ENCODE results near the gene IL22RA1.

Gene IL22RA1

DNA sequence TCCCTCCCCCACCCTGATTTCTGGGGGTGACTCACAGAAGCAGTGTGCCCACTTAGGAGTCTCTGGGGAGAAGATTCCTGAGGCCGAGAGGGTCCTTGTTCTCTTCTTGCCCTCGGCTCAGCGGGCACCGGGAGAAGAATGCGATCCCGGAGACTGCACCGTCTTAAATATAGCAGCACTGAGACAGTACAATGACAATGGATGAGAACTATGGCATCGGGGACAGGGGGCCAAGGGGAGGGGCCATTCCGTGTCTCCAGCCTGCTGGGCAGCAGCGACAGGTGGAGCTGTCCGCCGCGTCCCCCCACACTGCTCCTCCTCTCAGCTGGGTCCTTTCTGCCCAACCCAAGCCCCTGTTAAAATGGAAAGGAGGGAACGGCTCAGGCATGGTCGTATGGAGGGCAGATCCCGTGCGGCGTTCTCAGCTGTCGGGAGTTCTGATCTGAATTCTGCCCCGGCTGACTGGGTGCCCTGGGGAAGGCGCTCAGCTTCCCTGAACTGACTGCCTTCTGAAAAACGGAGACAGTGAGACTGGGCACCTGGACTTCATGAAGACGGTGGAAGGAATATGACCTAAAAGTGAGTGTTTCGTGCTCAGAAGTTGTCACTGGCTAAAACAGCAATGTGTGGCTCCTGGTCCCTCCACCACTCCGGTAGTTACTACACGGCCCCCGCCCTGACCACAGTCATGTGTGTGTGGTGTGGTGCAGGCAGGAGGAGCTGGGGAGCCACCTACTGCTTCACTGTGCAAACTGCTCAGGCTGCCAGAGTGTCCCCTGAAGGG is 30.8 kb downstream of the IL22RA1 start, which contains the start of gene MYOM3:
MYOM3 (minus strand) TSS at position 140 of the 784 bp plus-strand sequence. CDS start 3,499 bp downstream, outside the sequence.
- FAIRE-seq, result no peak

DNA sequence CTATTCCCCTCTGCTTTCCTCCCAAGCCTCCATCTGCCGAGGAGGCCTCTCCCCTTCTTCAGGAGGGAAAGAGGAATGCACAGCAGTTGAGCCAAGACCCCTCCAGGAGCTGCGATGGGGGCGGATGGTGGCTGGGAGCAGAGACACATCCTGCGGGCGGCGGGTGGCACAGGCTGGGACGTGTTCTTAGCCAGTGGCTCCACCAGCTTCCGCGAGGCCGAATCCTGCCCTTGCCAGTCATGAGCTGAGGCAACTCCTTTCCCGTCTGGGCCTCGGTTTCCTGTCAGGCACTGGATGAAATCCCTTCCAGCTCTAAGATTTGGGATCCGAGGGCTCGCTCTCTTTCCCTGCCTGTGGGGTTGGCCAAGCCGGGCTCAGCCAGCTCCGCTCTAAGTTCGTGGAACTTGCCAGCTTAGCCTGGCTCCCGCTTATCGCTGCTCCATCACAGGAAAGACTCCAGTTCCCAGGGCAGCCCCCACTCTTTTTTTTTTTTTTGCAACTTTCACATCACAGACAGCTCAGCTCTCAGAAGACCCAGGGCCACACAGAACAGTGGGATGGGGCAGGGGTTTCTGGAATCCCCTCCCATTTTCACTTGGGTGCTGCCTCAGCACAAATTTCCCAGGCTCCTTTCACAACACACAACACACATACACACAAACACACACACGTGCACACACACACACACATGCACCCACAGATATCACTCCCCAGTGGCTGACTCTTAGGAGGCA is 31.5 kb downstream of the IL22RA1 start:
- no peak for FAIRE-seq

GRCh38 chr1:24110642-24111261 is 32.2 kb downstream of the IL22RA1 start:
- FAIRE-seq, result no peak

- FAIRE-seq, result no peak
Measured at GRCh38 chr1:24109686-24110475, 33.1 kb downstream of the IL22RA1 start.

DNA sequence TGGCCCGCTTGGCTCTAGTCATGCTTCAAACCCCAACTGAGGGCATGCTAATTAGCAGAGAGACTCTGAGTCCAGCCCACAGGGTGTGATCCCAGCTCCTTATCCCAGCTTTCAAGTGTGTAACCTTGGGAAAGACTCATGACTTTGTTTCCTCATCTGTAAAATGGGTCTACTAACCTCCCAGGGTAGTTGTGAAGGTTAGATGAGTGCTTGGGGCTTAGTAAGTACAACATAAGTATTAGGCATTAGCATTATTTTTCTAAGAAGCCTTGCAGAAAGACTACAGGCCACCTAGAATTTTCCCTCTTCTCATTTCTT is 33.8 kb downstream of the IL22RA1 start:
- FAIRE-seq, result no peak

DNA sequence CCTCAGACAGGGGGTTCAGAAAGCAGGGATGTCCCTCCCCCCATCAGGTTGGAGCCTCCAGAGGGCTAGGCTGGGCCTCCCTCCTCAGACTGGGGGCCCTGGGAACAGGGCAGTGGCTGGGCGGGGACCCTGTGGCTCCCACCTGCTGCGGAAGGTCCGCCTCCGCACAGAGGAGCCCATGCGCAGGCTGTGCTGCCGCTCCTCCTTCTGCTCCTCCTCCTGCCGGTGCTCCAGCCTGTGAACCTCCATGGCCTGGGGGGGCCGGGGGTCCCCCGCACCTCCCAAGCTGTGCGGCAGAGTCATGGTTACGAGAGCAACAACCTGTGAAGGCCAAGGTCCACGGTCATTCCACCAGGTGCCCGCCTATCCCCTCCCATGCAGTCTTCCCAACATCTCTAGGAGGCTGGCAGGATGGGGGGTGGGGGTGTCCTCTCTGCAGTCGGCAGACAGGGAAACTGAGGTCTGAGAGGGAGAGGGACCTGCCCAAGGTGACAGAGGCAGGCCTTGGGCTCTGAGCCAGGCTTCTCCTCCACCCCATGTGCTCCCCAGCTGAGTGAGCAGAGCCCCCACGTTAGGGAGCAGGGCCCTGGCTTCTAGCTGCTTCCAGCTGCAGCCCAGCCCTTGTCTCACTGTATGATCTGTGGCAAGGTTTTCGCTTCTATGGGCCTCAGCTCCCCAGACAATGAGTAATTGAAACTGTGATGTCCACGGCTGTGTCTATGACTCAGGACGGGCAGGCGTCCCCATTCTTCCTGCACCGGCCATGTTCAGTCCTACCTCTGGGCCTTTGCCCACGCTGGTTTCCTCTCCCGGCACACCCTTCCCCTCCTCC is 34.4 kb downstream of the IL22RA1 start:
- no peak for FAIRE-seq

DNA sequence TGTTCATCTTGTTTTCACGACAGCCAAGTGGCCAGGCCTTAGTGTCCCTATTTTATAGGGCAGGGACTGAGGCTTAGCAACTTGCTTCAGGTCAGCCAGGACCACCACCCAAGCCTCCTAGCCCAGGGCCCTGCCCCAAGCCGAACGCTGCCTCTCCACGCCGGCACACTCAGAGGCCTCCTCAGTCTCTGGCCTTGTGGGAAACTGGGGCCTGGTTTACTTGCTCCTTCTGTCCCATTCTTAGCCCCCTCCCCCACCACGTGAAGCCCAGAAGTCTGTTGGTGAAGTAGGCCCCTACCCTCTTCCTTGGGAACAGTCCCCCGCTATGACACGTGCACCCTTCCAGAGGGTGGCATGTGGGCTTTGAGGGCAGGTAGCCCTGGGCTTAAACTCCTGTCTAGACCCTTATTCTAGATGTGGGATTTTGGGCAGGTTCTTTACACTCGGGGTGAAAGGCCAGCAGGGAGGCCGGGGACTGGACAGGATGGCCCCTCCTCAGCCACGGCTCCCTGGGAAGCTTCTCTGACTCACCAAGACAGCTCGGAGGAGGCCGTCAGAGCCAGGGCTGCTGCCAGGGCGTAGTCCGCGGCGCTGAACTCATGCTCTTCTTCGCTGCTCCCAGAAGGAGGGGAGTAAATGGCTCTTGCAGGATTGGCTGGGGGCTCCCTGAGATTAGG is 35.3 kb downstream of the IL22RA1 start:
- FAIRE-seq, result no peak

DNA sequence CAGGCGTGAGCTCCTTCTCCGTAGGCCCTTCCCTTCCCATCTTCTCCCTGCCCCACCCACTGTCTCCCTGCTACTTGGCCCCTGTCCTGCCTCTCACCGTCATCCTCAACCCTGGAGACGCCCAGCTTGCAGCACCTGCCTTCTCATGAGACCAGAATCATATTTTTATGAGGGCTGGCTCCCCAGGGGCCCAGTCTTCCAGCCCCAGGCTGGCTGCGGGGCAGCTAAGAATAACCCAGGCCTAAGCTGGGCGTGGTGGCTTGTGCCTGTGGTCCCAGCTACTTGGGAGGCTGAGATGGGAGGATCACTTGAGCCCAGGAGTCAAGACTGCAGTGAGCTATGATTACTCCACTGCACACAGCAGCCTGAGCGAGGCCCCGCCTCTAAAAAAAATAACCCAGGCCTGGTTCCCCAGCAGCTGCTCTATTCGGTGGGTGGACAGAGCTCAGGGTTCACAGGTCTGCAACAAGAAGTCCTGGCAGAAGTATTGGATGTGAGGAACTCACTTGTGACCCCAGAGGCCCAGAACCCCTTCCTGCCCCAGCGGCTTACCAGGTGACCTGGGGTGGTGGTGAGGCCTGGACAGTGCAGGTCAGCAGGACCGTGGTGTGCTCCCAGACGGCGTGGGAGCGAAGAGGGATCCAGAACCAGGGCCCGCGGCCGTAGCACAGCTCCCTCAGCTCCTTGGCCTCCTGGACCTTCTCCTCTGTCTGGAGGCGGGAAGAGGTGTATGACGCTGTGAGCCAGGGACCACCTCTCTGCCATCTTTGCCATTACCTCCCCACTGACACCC is 37.4 kb downstream of the IL22RA1 start:
- FAIRE-seq, result no peak

GRCh38 chr1:24104854-24105253 is 38.1 kb downstream of the IL22RA1 start:
- no peak for FAIRE-seq

DNA sequence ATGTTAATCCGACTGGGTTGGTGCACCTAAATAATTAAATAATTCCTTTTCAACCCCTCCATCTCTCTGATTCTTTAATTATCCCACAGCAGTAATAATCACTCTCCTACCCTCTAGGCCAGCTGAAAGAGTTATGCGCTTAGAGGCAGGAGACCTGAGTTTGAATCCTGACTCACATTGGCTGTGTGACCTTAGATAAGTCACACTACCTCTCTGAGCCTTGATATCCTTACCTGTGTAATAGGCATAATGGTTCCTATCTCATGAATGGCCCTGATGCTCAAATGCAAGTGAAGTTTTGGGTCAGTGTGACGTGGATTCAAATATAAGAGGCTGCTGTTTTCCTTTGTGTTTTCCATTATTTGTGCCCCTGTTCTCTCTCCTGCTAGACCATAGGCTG is 39.1 kb downstream of the IL22RA1 start:
- no peak for FAIRE-seq

DNA sequence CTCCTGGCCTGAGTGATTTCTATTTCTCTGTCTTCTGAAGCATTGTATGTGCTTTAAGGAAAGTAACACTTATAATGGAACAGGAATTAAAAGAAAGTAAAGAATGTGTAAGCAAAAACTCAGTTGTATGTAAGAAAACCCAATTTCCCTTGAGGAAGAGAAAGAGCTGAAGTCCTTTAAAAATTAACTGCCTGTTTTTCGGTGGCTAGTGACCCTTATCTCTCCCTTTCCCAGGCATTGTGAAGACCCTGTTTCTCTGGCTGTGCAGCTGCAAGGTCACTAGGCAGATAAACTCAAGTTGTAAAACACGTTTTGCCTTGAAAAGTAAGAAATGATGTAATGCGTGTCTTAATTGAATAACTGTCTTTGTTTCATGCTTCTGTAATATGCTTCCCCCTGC is 39.5 kb downstream of the IL22RA1 start:
- no peak for FAIRE-seq

DNA sequence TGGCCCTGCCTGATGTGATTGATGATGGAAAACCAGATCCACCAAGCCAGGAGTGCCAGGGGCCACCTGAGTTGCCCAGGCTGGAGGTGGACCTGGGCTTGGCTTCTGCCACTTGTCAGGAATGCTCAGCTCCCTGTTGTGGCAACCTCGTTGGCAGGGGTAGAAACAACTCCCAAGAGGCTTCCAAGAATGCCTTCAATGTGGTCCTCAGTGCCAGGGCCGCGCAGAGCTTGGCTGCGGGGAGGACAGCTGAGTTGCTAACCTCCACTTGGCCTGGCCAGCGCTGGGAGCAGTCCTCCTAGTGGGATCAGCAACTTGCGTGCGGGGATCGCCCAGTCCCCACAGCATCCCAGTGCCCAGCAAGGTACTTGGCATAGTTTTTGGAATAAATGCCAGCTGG is 40.0 kb downstream of the IL22RA1 start:
- no peak for FAIRE-seq

DNA sequence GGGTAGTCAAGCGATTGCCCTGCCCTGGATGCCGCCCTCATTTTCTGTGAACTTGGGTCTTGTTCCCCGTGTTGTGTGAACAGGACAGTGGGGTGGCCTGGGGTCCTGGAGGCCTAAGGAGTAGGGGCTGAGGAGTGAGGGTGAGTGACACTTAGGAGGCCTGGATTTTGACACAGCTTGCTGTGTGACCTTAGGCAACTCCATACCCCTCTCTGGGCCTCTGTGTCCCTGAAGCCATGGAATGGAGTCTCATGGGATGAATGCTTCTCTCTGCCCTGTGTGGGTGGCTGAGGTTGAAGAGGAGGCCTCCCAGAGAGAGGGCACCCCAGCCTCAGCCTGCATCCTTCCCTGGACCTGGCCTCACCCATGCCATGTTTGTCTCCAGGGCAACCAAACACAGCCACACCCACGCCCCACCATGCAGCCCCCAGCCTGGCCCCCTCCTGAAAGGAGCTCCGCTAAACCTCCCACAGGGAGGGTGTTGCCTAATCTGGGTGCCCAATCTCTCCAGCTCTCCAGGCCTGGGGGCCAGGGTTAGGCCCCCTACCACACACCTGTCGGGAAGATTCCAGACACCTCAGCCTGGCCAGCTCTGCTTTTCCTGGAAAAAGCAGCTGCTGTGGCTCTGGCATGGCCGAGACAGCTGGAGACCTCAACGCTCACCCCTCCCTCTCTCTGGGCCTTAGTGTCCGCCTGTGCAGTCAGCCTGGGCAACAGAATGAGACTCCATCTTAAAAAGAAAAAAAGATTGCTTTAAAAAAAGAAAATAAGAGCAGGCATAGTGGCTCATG is 40.9 kb downstream of the IL22RA1 start:
- no peak for FAIRE-seq

- no peak for FAIRE-seq
Measured at GRCh38 chr1:24100945-24101737, 41.8 kb downstream of the IL22RA1 start.

DNA sequence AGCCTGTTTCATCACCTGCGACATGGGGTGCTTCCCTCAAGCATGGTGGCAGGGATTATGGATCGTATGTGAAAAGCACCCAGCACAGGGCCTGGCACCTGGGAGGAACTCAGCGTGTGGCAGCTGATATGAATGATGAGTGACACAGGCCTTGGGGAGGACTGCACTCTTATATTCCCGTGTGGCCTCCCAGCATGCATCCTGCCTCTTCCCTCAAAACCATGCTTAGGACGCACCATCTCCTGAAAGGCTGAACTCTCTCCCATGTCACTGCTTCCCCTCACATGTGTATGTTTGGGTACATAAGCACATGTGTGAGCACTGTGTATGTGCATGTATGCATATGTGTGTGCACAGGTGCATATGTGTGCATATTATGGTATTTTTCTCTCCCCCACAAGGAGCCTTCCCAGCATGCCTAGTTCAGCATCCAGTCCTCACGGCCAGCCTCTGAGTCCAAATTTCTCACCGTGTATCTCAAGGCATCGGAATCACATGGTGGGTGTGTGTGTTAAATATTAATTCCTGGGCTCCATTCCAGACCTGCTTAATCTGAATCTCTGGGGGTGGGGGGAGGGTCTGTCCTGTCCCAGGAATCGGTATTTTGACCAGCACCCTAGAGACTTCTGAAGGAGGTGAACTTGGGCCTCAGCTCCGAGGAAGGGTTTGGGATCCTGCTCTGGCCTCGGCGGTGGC is 43.8 kb downstream of the IL22RA1 start:
- FAIRE-seq, result no peak

DNA sequence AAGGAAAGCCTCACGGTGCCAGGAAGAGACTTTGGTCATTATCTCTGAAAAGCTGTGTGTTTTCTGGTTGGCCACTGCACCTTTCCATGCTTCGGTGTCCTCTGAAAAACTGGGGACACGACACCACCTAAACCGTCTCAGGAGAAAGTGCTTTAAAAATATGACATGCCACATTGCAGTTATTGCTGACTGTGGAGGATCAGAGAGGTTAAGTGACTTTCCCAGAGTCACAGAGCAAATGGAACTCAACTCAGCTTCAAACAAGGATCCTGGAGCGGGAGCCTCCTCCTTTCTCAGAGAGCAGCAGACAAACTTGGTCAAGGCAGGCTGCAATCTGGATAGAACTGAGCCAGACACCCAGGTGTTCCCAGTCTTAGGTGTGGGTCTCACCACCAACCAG is 44.8 kb downstream of the IL22RA1 start:
- no peak for FAIRE-seq

- no peak for FAIRE-seq
Measured at GRCh38 chr1:24097663-24098062, 45.3 kb downstream of the IL22RA1 start.

- no peak for FAIRE-seq
Measured at GRCh38 chr1:24096739-24097103, 46.2 kb downstream of the IL22RA1 start.
